Activated CD8-positive, alpha-beta memory T cell treated with anti-CD3 and anti-CD28 coated beads for 48 hours (primary cell): ENCODE results near the gene NBEAL1.
A peak's percentile ranks its signal among the peaks of the same experiment; 100 is the strongest.
"Not testable (repeated sequence)": the region's sequence is repeated elsewhere in the genome, so short reads cannot be mapped to it uniquely, and the experiment has no call there.

Experiments used
- DNase-seq, 3 experiments: peaks; one replicate each; pipeline ENCODE4 v3.0.0-alpha.2; 2020; ENCODE audit warnings: low read depth in 2 of 3, low spot score in 2 of 3

The NBEAL1 gene

DNA sequence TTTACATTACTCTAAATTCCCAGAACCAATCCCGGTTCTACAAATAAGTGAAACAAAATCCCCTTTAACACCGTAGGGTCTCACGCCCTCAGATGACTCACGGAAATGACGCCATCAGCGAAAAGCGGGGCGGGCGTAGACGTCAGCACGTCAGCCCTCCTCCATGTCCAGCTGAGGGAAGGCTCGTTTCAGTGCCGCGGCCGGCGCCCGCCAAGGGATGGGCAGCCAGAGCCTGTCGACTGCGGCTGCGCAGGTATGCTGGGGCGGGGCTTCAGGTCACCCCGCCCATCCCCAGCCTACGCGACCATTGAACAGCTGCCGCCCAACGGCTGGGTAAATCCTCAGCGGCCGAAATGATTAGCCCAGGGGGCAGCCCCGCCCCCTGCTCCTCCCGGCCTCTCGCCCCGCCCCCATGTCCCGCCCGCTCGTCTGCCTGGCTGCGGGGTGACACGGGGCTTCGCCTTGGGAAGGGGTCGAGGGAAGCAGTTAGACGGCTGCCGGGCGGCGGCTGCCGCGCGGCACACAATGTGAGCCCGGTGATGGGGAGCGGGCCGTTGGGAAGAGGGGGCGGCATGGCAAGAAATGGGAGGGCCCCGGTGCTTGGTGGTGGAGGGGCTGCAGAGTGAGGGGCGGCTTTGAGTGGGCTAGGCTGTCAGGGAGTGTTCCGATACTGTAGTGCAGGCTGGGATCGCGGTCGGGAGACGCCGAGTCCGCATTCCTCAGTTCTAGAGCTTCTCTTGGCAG, at the start of gene NBEAL1:
NBEAL1 (plus strand) TSS at position 420 of the 744 bp plus-strand sequence. CDS start 1,510 bp downstream, outside the sequence.
- peak; percentile 91 to 97 (median 94) for DNase-seq

DNA sequence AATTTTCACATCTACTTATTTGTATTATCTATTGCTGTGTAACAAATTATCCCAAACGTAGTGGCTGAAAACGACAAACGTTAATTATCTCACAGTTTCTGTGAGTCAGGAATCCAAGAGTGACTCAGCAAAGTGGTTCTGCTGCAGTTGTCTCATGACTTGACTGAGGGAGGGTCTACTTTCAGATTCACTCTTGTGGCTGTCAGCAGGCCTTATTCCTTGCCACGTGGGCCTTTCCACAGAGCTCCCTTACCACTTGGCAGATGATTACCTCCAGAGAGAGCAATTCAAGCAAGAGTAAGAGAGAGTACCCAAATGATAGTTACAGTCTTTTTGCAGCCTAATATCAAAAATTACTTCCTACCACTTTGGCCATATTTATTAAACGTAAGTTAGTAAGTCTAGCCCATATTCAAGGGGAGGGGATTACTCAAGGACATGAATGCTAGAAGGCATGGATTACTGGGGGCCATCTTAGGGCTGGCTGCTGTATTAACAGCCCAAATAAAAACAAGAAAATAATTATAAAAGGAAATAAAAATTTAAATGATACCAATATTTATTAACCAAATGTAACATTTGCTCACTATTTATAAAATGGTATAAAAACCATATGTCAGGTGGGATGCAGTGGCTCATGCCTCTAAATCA, 48.7 kb upstream of the NBEAL1 start:
- no peak for DNase-seq

DNA sequence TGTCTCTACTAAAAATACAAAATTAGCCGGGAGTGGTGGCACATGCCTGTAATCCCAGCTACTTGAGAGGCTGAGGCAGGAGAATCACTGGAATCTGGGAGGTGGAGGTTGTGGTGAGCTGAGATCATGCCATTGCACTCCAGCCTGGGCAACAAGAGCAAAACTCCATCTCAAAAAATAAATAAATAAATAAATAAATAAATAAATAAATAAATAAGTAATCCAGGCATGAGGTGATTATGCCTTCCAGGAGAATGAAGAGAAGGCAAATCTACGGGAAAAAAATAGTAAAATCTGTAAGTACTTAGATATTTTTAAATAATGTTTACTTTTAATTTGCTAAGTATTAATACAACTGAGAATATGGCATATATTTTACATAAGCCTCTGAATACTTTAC, 45.3 kb upstream of the NBEAL1 start:
- not testable (repeated sequence) for DNase-seq

DNA sequence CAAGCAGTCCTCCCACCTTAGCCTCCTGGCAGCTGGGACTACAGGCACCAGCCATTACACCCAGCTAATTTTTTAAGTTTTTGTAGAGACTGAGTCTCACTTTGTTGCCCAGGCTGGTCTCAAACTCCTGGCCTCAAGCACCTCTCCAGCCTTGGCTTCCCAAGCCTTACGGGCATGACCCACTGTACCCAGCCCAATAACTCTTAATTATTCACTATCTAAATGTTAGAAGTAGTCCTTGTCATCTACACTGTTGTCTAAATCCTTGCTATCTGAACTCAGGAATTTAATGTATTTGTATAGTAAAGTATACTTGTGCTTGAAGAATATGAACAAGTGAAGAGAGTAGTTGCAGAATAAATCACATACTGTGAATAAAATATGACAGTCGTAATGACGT, 37.9 kb upstream of the NBEAL1 start:
- no peak for DNase-seq

DNA sequence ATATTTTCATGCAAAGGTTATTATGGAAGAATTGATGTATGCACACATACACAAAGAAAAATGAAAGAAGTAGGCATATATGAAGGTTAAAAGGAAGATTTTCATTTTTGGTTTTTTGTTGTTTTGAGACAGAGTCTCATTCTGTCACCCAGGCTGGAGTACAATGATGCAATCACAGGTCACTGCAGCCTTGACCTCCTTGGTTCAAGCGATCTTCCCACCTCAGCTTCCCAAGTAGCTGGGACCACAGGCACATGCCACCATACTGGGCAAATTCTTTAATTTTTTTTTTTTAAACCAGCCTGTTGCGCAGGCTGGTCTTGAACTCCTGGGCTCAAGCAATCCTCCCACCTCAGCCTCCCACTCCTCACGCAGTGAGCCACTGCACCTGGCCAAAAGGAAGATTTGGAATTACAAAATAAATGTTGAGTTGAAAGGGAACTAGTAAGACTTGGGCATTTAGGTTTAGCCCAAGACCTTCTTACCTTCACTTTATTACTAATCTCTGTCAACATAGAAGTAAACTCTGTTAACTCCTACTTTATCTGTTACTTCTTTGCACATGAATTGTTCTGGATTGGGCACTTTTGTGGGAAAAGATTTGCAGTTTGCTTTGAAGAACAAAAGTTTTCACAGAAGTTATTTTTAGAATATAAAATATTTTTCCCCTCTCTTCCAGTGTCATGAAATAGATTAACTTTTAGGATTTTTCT, 31.7 kb upstream of the NBEAL1 start:
- no peak for DNase-seq

DNA sequence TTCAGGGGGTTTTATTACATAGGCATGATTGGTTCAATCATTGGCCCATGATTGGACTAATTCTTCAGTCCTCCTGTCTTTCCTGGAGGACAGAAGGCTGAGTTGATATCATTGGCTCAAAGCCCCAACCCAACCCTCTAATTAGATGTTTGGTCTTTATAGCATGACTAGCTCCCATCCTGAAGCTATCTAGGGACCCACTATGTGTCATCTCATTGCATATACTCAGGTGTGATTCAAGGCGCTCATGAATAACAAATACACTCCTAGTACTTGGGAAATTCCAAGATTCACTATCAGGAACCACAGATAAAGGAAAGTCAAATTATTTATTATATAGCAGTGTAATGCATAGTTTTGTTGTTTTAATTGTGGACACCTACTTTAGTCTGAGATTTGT, 24.9 kb upstream of the NBEAL1 start:
- no peak for DNase-seq

DNA sequence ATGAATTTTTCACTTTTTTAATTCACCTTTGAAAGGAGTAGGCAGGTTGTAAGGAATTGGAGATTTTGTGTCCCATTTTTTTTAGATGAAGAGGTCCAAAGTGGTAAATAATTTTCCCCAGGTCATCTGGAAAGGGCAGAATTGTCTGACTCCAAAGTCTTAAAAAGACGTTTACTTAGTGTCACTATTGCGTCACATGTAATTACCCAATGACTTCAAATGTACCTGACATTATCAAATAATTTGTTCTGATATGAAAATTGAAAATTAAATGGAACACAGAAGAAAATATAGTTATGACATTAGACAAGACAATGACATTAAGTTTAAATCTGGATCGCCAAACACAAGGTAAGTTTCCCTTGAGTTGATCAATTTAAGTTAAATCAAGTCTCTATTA, 24.2 kb upstream of the NBEAL1 start:
- no peak for DNase-seq

DNA sequence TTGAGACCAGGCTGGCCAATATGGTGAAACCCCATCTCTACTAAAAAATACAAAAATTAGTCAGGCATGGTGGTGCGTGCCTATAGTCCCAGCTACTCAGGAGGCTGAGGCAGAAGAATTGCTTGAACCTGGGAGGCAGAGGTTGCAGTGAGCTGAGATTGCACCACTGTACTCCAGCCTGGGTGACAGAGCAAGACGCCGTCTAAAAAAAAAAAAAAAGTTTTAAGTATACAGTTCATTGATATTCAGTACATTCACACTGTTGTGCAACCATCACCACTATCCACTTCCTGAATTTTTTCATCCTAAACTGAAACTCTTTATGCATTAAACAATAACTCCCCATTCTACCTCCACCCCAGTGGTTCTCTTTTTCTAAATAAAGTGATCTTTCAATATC, 17.6 kb upstream of the NBEAL1 start:
- DNase-seq, result not testable (repeated sequence)

DNA sequence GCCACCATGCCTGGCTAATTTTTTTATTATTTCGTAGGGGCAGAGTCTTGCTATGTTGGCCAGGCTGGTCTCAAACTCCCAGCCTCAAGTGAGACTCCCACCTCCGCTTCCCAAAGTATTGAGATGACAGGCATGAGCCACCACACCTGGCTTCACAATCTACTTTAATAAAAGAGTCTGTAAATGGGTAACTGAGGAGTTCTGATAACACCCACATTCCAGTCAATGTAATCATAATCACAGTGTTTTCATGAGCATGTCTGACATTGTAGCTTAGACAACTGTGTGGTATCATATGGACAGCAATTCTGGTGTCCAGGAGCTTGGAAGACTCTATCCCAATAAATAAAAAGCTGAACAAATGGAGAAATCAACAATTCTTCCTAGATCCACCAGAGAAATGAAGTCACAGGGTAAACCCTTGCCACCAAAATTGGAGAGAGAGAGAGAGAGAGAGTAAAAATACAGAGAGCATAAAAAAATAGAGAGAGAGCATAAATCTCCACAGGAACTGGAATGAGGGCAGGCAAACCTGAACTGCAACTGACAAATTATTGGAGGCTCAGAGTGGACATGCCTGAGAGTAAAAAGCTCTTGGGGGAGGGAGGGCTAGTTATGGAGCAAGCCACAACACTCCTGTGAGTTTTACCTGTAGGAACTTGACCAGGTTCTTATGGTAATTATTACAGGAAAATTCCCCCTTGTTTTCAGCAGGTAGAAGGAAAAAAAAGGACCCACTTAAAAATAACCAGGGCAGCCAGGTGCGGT, 12.4 kb upstream of the NBEAL1 start:
- DNase-seq, result no peak

DNA sequence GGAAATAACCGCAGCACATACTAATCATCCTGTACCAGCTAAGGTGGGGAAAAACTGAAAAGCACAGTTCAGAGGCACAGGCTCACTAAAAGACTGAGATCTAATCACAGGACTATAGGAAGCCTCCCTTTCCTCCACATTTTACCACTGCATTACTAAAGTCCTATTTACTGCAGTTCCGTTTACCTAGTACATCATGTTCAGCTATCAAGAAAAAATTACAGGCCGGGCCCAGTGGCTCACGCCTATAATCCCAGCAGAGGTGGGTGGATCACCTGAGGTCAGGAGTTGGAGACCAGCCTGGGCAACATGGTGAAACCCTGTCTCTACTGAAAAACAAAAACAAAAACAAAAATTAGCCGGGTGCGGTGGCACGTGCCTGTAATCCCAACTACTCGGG, 11.0 kb upstream of the NBEAL1 start:
- DNase-seq, result no peak

DNA sequence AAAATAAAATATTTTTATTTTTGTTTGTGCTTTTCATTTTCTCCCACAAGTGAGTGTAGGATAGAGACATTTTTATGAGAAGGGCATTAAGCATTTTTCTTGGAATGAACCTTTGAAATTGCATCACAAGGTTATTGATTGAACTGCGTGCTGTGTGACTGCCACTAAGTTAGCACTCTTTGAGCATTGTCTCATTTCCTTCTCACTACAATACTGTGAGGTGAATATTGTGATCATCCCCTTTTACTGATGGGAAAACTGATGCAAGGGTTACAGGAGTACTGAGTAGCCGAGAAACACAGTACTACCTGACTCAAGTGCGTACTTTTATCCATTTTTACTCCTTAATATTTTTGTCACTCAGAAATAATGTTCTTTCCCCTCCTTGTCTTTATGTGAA, 2.0 kb downstream of the NBEAL1 start:
- no peak for DNase-seq

DNA sequence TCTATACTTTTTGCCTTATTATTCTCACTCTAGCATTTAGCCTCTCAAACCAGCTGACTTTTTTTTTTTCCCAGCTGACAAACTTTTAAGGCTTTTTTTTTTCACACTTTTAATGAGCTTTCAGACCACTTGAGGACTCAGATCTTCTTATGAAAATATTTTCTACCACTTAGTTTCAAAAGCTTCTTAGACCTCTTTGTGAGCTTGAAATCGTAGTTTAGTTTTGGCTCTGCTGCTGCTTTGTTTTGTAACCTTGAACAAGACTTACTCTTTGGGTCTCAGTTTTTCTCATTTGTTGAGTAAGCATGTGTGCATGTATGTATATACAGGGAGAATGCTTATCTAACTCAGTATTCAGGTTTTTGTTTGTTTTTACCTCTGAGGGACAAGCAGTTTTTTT, 3.5 kb downstream of the NBEAL1 start:
- DNase-seq, result no peak

DNA sequence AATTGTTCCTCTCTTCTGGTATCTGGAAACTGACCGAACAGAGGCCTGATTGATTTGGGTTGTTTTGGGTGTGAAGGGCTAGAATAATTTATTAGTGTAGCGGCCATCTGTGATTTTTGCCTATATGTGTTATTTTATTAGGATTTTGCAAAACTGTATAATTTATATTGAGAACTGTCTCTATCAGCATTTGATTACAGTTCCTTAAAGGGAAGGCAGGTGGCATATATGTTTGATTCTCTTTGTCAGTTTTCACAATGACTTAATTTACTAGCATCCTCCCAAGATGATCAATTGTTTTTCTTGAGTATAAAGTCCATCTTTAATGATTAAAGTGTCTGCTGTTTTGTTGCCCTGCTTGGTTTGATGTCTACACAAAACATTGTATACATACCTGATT, 4.5 kb downstream of the NBEAL1 start:
- no peak for DNase-seq

DNA sequence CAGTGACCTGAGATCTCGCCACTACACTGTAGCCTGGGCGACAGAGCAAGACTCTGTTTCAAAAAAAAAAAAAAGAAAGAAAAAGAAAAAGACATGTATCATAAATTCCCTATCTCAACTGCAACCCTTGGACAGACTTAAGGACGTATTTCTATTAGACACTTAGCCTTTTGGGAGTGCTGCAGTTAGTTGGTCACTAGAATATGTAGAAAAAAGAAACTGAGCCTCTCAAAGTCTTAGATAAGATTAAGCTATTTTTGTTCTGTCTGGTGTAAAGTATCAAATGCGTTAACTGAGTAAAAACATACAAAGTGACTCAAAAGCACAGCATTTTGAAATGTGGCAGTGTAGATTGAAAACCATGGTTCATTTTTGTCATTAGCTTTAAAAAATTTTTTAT, 7.3 kb downstream of the NBEAL1 start:
- DNase-seq, result no peak

DNA sequence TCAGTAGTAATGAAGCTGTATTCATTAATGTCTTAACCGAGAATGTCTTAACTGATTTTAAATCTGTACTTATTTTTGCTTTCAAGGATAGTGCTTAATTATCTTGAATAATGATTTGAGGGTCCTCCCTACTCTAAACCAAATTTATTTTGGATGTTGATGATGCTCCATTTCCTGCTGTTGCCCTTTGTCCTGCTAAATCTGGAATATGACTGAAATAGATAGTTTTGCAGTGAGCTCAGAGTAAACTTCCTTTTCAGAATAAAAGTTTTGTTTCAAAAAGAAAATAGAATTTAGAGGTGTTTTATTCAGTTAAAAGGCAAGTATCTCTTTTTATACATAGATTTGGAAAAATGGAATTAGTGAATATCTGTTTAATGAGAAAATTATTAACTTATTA, 8.1 kb downstream of the NBEAL1 start:
- no peak for DNase-seq

DNA sequence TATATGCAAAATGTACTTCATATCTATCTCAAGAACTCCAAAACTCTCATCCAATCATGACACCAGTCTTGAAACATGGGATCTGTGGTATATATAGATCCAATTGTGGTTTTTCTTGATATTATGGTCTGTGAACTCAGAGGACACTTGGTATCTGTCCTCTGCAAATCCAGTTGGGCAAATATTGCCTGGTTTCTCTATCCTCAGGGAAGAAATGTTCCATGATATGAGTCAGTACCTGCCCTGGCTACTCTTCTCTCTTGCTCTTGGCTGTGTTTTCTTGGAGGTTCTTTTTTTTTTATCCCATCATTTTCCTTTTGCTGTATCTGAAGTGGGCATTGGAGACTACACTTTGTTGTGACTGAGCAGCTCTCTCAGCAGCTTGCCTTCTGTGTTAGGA, 10.9 kb downstream of the NBEAL1 start:
- no peak for DNase-seq

DNA sequence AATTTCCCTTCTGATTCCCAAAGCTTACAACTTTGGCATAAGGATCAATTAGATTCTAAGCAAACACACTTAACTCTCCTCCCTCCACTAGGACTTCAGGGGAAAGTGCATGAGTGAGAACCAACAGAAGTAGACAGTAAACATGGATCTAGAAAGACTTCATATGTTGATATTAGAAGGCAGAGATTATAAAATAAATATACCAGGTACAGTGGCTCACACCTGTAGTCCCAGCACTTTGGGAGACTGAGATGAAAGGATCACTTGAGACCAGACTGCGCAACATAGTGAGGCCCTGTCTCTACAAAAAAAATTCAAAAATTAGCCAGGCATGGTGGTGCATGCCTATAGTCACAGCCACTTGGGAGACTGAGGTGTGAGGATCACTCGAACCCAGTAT, 15.9 kb downstream of the NBEAL1 start:
- no peak for DNase-seq

DNA sequence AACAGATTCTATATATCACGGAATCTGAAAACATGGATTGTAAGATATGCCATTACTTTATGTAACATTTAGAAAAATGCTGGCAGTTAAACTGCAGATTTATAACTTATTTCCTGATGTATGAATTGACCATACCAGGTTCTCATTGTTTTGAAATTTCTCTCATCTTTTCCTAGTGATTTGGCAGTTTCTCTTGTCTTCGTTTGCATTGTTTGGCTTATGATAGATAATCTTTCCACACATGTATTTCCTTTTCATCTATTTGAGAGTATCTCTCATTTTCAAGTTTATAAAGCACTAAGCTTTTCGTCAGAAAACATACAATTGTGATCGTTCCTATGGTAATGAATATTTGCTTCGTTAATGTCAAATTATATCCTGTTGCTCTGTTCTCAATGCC, 16.3 kb downstream of the NBEAL1 start:
- DNase-seq, result no peak

DNA sequence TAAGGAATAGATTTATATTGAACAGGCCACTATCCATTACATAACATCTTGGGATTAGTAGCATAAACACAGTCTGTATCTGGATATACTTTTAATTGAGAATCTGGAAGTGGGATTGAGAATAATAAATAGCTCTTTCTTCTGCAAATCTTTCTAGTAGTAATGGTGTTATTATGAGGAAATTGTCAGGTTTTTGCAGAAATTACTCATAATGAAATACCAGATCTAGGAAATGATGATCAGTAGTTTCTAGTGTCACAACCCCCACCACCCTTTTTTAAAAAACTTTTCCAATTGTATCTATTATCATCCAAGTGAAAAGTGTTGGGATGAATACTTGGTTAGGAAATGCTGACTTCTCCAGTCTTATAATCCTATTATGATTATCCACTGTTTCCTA, 18.7 kb downstream of the NBEAL1 start:
- no peak for DNase-seq

DNA sequence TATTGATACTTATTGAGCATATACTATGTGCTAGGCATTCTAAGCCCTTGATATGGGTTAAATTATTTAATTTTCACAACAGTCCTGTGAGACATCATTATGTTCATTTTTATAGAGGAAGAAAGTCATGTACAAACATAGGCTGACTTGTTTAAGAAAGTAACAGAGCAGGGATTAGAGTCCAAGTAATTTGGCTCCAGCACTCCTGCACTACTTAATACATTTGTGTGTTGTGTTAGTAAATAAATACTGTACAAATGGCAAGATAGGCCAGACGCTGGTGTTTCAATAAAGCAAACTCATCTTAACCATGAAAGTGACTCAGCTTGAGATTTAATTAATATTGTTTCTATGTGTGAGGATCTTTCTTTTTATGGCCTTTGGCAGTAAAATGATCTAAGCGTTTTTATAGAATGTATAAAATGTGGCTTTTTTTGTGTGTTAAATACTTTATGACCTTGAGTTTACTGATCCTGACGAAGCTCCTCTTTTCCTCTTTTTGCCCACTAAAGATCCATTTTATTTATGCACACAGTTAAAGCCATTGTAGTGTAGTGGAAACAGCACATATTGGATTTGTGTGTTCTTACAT, 21.3 kb downstream of the NBEAL1 start:
- no peak for DNase-seq

DNA sequence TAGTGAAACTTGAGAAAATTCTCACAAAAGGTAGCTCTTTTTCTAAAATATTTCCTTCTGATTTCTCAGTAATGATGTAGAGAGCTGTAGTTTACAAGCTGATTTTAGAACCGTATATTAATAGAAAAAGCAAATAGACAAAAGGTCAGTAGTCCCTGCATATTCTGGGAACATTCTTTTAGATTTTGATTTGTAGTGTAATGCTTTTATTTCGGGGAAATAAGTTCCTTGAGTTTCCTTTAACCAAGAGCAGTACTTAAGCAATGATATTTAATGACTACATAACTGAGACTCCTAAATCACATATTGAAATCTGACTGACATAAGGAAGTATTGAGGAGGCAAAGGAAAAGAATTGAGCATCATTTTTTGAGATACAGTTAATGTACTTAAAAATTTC, 22.4 kb downstream of the NBEAL1 start:
- no peak for DNase-seq
